K562 (cell line): ENCODE measurements around the gene TMEM187. TPM values are rescaled to one million over a fixed set of nuclear protein-coding genes. Genes with fewer than 3 reads are reported as not detected.
A peak's percentile ranks its signal among the peaks of the same experiment; 100 is the strongest.

Source experiments
- CREB3 ChIP-seq: fragments of 450-650 bp; conservative IDR thresholded peaks from 2 replicates; pipeline ENCODE4 v1.6.1; 2016; ENCODE audit warnings: missing genetic modification characterization, low read depth, mild to moderate bottlenecking, missing compliant biosample characterization, moderate library complexity
- CXXC5 ChIP-seq: fragments of 250-450 bp; sonication (Bioruptor Pico); IDR thresholded peaks from 2 replicates; pipeline ENCODE4 v1.8.0; 2022; ENCODE audit warnings: inconsistent platforms, mild to moderate bottlenecking, moderate library complexity
- ELF4 ChIP-seq: fragments of 450-650 bp; formaldehyde crosslinking; IDR thresholded peaks from 2 replicates; pipeline ENCODE4 v1.4.0; 2022; ENCODE audit warnings: missing genetic modification characterization
- ESRRB ChIP-seq: fragments of 250-450 bp; sonication (Bioruptor Pico); IDR thresholded peaks from 2 replicates; pipeline ENCODE4 v1.5.0; 2020; ENCODE audit warnings: mild to moderate bottlenecking, moderate library complexity, borderline replicate concordance
- PHB ChIP-seq: fragments of 250-450 bp; sonication (Bioruptor Pico); IDR thresholded peaks from 2 replicates; pipeline ENCODE4 v1.5.0; 2021
- RBFOX2 ChIP-seq: fragments of 200-400 bp; formaldehyde crosslinking; IDR thresholded peaks from 2 replicates; pipeline ENCODE4 v1.6.1; 2017; ENCODE audit warnings: low read depth, mild to moderate bottlenecking, low read length, moderate library complexity
- ZBTB26 ChIP-seq: fragments of 450-650 bp; formaldehyde crosslinking; IDR thresholded peaks from 2 replicates; pipeline ENCODE4 v1.4.0; 2022; ENCODE audit warnings: missing genetic modification characterization
- ZNF165 ChIP-seq: fragments of 250-450 bp; sonication (Bioruptor Pico); IDR thresholded peaks from 2 replicates; pipeline ENCODE4 v1.4.0; 2020; ENCODE audit warnings: borderline replicate concordance
- ZNF217 ChIP-seq: sonication (generic); formaldehyde crosslinking; IDR thresholded peaks from 2 replicates; pipeline ENCODE4 v1.8.0; 2022; ENCODE audit warnings: mild to moderate bottlenecking, missing genetic modification reagents
- ZNF318 ChIP-seq, 2 experiments: fragments of 450-650 bp; IDR thresholded peaks; 2 replicates each; pipeline ENCODE4 v1.6.1; 2016; ENCODE audit warnings: mild to moderate bottlenecking in 2 of 2, borderline replicate concordance in 1 of 2, low read depth in 1 of 2, moderate library complexity in 1 of 2
- ZNF324 ChIP-seq: fragments of 250-450 bp; sonication (Bioruptor Pico); IDR thresholded peaks from 2 replicates; pipeline ENCODE4 v1.4.0; 2020; ENCODE audit warnings: mild to moderate bottlenecking
- polyA plus RNA-seq, 8 experiments: library from polyadenylated mRNA; depleted of rRNA in 4 of 8; stranded (reverse) in 5 of 8; unstranded in 3 of 8; fragments of >200 nt; fragmentation: Nextera tagmentation in 2 of 8; fragmentation: Illumina TruSeq in 1 of 8; extraction: Ambion mirVana in 2 of 8; extraction: Trizol in 1 of 8; gene quantifications; 2 replicates each; pipeline versions ENCODE4 v1.2.1 to v1.2.3, GENCODE V29; 2011 to 2014; ENCODE audit warnings: inconsistent platforms in 1 of 8, missing spikeins in 1 of 8
- total RNA-seq, 7 experiments: library from RNA; depleted of rRNA in 6 of 7; stranded (reverse); fragments of >200 nt in 6 of 7; fragmentation: Illumina TruSeq in 2 of 7; extraction: Trizol in 2 of 7; gene quantifications; 2 replicates each; pipeline versions ENCODE4 v1.2.1 to v1.2.3, GENCODE V29; 2011 to 2021; ENCODE audit warnings: low replicate concordance in 1 of 7
- TF ChIP-seq, protein P1 (sequence below): fragments of 450-650 bp; IDR thresholded peaks from 2 replicates; pipeline ENCODE4 v1.6.1; 2016; ENCODE audit warnings: mild to moderate bottlenecking

TMEM187 gene
- total and polyA plus RNA-seq, 9 of the 15 experiments (the other 6 are each of a cell fraction or from before 2014, with no cell fraction given) = 0.13 to 6.4 (median 1.6) TPM

GRCh38 chrX:153944140-153944799, 28.3 kb upstream of the TMEM187 start, which contains the start of gene RENBP (continued):
- peak; percentile 56 for TF ChIP-seq CXXC5
- no peak for TF ChIP-seq ZNF318 (IDR thresholded peaks at IDR 0.05; ENCODE audit: borderline replicate concordance in 1 of 2, low read depth in 1 of 2)
- no peak for TF ChIP-seq ELF4 (CRISPR knock-in tag)
- TF ChIP-seq, protein P1, sequence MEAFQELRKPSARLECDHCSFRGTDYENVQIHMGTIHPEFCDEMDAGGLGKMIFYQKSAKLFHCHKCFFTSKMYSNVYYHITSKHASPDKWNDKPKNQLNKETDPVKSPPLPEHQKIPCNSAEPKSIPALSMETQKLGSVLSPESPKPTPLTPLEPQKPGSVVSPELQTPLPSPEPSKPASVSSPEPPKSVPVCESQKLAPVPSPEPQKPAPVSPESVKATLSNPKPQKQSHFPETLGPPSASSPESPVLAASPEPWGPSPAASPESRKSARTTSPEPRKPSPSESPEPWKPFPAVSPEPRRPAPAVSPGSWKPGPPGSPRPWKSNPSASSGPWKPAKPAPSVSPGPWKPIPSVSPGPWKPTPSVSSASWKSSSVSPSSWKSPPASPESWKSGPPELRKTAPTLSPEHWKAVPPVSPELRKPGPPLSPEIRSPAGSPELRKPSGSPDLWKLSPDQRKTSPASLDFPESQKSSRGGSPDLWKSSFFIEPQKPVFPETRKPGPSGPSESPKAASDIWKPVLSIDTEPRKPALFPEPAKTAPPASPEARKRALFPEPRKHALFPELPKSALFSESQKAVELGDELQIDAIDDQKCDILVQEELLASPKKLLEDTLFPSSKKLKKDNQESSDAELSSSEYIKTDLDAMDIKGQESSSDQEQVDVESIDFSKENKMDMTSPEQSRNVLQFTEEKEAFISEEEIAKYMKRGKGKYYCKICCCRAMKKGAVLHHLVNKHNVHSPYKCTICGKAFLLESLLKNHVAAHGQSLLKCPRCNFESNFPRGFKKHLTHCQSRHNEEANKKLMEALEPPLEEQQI = no peak
- no peak for TF ChIP-seq ZNF217 (CRISPR knock-in tag)
- TF ChIP-seq ZNF165 (CRISPR knock-in tag) = no peak
- TF ChIP-seq ZBTB26 (CRISPR knock-in tag) = no peak
- TF ChIP-seq CREB3 = no peak
- TF ChIP-seq RBFOX2 = peak; percentile 62
- TF ChIP-seq PHB (CRISPR knock-in tag) = no peak
- no peak for TF ChIP-seq ZNF324
- TF ChIP-seq ESRRB (CRISPR knock-in tag) = no peak
